Measurements from ENCODE around the gene HEXB.

DNA sequence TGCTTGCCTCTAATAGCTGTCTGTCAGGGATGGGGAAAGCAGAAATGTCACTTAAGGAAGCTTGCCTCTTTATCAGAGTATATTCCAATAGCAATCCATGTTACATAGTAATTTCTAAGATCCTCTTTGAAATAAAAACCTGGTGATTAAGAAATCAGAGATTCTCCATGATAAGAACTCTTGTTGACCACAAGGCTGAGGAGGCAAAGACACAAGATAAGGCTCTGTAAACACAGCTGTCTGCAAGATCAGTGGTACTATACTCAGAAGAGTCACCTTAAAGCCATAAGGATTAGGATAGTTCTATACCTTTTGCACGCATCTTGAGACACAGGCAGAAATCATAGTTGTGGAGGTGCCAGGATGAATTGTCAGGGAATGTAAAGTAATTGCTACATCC lies 40.3 kb downstream of the HEXB start:
- TF ChIP-seq, protein P1, sequence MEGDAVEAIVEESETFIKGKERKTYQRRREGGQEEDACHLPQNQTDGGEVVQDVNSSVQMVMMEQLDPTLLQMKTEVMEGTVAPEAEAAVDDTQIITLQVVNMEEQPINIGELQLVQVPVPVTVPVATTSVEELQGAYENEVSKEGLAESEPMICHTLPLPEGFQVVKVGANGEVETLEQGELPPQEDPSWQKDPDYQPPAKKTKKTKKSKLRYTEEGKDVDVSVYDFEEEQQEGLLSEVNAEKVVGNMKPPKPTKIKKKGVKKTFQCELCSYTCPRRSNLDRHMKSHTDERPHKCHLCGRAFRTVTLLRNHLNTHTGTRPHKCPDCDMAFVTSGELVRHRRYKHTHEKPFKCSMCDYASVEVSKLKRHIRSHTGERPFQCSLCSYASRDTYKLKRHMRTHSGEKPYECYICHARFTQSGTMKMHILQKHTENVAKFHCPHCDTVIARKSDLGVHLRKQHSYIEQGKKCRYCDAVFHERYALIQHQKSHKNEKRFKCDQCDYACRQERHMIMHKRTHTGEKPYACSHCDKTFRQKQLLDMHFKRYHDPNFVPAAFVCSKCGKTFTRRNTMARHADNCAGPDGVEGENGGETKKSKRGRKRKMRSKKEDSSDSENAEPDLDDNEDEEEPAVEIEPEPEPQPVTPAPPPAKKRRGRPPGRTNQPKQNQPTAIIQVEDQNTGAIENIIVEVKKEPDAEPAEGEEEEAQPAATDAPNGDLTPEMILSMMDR (IDR thresholded peaks at IDR 0.05; ENCODE audit: low read depth, low read length, poor library complexity, severe bottlenecking), result no peak
- no peak for TF ChIP-seq EZH2phosphoT487 (IDR thresholded peaks at IDR 0.05; ENCODE audit: borderline replicate concordance, low read length)

Data from DOHH2 (cell line).